PFSK-1 (cell line): ENCODE data around the gene TP53BP2.

ENCODE experiments used
- FOXP2 ChIP-seq: optimal IDR thresholded peaks from 2 replicates; pipeline ENCODE3; 2011; ENCODE audit warnings: borderline replicate concordance, control low read depth, inconsistent platforms; ENCODE audit not compliant: insufficient read depth; ENCODE audit errors: extremely low read length, extremely low read depth
- POLR2AphosphoS5 ChIP-seq: IDR thresholded peaks from 2 replicates; pipeline ENCODE4 v1.6.1; 2012; ENCODE audit warnings: low read depth, mild to moderate bottlenecking, control low read depth, low read length, moderate library complexity
- SIN3A ChIP-seq: IDR thresholded peaks from 2 replicates; pipeline ENCODE4 v1.6.1; 2012; ENCODE audit warnings: mild to moderate bottlenecking, low read length, moderate library complexity, borderline replicate concordance; ENCODE audit not compliant: insufficient read depth
- TAF1 ChIP-seq: IDR thresholded peaks from 2 replicates; pipeline ENCODE4 v1.6.1; 2012; ENCODE audit warnings: low read length, control low read depth, borderline replicate concordance; ENCODE audit not compliant: insufficient read depth
- TF ChIP-seq, protein P1 (sequence below), 2 experiments: IDR thresholded peaks; 2 replicates each; pipeline versions ENCODE4 v1.6.1 to v1.8.0; 2011 to 2012; ENCODE audit warnings: low read depth in 2 of 2, low read length in 2 of 2, control low read depth in 1 of 2, inconsistent platforms in 1 of 2, mild to moderate bottlenecking in 1 of 2, moderate library complexity in 1 of 2; ENCODE audit not compliant: insufficient read depth in 1 of 2

The TP53BP2 gene

DNA sequence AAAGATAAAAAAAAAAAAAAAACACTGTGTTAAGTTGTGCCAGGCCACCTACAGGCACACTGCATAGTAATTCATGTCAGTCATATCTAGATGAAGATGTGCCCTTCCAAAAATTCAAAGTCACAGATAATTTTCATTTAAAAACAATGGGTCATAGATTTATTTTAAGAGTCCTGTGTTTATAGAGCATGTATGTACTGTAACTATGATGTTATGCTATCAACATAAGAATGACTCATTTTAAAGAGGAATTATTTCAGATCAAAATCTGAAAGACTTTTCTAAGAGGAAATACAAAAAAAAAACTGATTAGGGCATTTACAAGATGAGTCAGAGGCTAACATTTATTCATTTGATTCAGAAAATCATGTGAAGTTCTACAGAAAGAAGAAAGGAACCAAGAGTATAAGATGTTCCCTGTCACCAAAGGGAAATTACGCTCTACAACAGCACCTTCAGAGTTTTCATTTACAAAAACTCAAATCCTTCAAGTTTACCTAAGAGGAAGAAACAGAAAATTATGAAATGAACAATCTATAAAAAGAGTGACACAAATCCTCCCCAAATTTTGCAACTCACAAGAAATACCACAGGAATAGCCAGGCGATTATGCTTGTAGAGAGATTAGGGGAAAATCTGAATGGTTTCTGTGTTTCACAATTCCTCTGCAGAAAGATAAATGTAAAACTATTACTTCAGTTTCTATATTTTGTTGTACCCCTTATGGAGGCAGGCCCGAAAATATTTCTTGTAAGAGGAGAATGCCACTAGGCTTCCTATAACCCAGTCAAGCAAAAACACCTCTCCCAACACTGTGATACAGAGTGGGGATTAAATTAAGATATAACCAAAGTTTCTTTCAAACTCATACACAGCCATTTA is 13.8 kb downstream of the TP53BP2 start:
- TF ChIP-seq TAF1 = no peak
- TF ChIP-seq FOXP2 = no peak
- TF ChIP-seq, protein P1, sequence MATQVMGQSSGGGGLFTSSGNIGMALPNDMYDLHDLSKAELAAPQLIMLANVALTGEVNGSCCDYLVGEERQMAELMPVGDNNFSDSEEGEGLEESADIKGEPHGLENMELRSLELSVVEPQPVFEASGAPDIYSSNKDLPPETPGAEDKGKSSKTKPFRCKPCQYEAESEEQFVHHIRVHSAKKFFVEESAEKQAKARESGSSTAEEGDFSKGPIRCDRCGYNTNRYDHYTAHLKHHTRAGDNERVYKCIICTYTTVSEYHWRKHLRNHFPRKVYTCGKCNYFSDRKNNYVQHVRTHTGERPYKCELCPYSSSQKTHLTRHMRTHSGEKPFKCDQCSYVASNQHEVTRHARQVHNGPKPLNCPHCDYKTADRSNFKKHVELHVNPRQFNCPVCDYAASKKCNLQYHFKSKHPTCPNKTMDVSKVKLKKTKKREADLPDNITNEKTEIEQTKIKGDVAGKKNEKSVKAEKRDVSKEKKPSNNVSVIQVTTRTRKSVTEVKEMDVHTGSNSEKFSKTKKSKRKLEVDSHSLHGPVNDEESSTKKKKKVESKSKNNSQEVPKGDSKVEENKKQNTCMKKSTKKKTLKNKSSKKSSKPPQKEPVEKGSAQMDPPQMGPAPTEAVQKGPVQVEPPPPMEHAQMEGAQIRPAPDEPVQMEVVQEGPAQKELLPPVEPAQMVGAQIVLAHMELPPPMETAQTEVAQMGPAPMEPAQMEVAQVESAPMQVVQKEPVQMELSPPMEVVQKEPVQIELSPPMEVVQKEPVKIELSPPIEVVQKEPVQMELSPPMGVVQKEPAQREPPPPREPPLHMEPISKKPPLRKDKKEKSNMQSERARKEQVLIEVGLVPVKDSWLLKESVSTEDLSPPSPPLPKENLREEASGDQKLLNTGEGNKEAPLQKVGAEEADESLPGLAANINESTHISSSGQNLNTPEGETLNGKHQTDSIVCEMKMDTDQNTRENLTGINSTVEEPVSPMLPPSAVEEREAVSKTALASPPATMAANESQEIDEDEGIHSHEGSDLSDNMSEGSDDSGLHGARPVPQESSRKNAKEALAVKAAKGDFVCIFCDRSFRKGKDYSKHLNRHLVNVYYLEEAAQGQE (IDR thresholded peaks at IDR 0.05; ENCODE audit: insufficient read depth in 1 of 2, low read depth in 2 of 2, low read length in 2 of 2) = no peak
- no peak for TF ChIP-seq SIN3A
- no peak for TF ChIP-seq POLR2AphosphoS5

DNA sequence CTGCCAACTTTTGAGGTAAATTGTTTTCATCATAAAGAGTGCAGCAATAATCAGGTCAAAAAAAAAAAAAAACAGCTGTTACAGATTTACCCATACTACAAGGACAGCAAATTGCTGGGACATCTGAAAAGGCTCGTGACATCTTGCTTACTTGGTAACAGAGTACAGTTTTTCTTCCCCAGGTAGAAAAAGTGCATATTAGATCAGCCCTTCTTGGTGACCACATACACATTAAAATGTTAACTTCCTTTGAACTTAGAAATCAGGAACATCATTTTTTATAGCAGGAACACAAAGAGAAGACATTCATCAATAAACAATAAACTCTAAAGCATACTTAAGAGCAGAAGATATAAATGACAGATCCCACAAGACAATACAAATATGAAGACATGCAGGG is 16.1 kb downstream of the TP53BP2 start:
- no peak for TF ChIP-seq SIN3A
- no peak for TF ChIP-seq POLR2AphosphoS5
- no peak for TF ChIP-seq FOXP2
- no peak for TF ChIP-seq TAF1
- TF ChIP-seq, protein P1 (IDR thresholded peaks at IDR 0.05; ENCODE audit: insufficient read depth in 1 of 2, low read depth in 2 of 2, low read length in 2 of 2) = no peak

DNA sequence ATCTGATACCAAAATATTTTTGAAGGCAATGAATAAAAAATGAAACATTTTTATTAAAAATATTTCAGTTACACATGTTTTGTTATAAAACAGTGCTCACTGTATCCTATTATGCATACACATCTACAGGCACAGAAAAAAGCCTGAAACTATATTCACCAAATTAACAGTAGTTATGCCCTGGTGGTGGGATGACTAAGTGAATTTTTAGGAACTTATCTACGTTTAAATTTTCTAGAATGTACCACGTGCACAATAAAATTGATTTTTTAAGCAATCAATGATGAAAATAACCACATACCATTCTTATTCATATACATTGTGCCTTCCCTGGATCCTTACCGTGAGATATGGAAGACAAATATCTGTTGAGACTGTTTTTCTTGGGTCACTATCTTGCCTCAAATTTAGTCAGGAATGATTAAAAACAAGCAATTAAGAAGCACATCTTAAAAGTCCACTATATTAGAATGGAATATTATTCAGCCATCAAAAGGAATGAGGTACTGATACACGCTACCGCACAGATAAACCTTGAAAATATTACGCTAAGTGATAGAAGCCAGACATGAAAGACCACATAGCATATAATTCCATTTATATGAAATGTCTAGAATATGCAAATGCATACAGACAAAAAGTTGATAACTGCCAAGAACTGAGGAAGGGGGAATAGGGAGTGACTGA is 17.4 kb downstream of the TP53BP2 start:
- TF ChIP-seq POLR2AphosphoS5 = no peak
- TF ChIP-seq, protein P1 (IDR thresholded peaks at IDR 0.05; ENCODE audit: insufficient read depth in 1 of 2, low read depth in 2 of 2, low read length in 2 of 2) = no peak
- TF ChIP-seq SIN3A = no peak
- no peak for TF ChIP-seq TAF1
- TF ChIP-seq FOXP2 = no peak

DNA sequence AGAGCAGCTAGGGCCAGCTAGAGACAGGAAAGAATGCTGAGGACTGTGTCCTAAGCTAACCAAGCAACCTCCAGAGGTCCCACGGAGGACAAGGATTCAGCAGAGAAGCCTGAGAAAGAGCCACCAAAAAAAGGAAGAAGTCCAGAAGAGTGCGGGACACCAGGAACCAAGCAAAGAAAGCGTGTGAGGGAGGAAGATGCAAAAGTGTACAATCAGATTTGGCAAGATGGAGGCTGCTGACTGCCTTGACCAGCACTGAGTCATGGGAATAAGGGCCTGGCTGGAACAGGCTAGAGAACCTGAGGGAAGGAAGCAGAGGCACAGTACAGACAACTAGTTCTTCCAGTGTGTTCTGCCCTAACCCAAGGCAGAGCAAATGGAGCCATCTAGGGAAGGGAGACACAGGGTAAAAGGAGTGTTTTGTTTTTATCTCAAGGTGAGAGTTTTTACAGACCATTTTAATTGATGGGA is 18.5 kb downstream of the TP53BP2 start:
- TF ChIP-seq, protein P1 (IDR thresholded peaks at IDR 0.05; ENCODE audit: insufficient read depth in 1 of 2, low read depth in 2 of 2, low read length in 2 of 2) = no peak
- no peak for TF ChIP-seq FOXP2
